Trophoblast cell (in vitro differentiated cells and primary cell): Measurements from ENCODE around the gene KLLN. TPM values are rescaled to one million over a fixed set of nuclear protein-coding genes. Genes with fewer than 3 reads are reported as not detected.
"Not testable (repeated sequence)": the region's sequence is repeated elsewhere in the genome, so short reads cannot be mapped to it uniquely, and the experiment has no call there.

Experiments used
- DNase-seq, 2 donors: peaks; one replicate each; pipeline ENCODE4 v3.0.0-alpha.2; 2016
- H2AFZ ChIP-seq: 2 replicates; pipeline ENCODE4 v1.6.1; 2013; ENCODE audit warnings: low read length, moderate library complexity, mild to moderate bottlenecking; ENCODE audit not compliant: insufficient read depth, poor library complexity
- H2AK5ac ChIP-seq: 2 replicates; pipeline ENCODE4 v1.6.1; 2013; ENCODE audit warnings: mild to moderate bottlenecking, low read length
- H2BK120ac ChIP-seq: 2 replicates; pipeline ENCODE4 v1.6.1; 2013; ENCODE audit warnings: low read length, mild to moderate bottlenecking, moderate library complexity; ENCODE audit not compliant: insufficient read depth, poor library complexity
- H2BK12ac ChIP-seq: 2 replicates; pipeline ENCODE4 v1.6.1; 2013; ENCODE audit warnings: mild to moderate bottlenecking, low read length, moderate library complexity
- H2BK5ac ChIP-seq: 2 replicates; pipeline ENCODE4 v1.6.1; 2013; ENCODE audit warnings: low read length, low read depth, moderate library complexity, mild to moderate bottlenecking; ENCODE audit not compliant: poor library complexity
- H3K14ac ChIP-seq: 2 replicates; pipeline ENCODE4 v1.6.1; 2013; ENCODE audit warnings: mild to moderate bottlenecking, low read length
- H3K18ac ChIP-seq: 2 replicates; pipeline ENCODE4 v1.6.1; 2013; ENCODE audit warnings: mild to moderate bottlenecking, low read length
- H3K23ac ChIP-seq: 2 replicates; pipeline ENCODE4 v1.6.1; 2013; ENCODE audit warnings: low read length
- H3K27ac ChIP-seq: 2 replicates; pipeline ENCODE4 v1.5.1; 2013; ENCODE audit warnings: low read depth, mild to moderate bottlenecking, inconsistent platforms, low read length, moderate library complexity
- H3K27me3 ChIP-seq: 2 replicates; pipeline ENCODE4 v1.6.1; 2013; ENCODE audit warnings: inconsistent platforms, mild to moderate bottlenecking, low read length, moderate library complexity; ENCODE audit not compliant: insufficient read depth
- H3K36me3 ChIP-seq, 2 experiments: 1 replicate in 1 of 2; 2 replicates in 1 of 2; pipeline ENCODE4 v1.6.1; 2013; ENCODE audit warnings: low read length in 2 of 2, mild to moderate bottlenecking in 2 of 2, moderate library complexity in 1 of 2; ENCODE audit not compliant: insufficient read depth in 2 of 2, control insufficient read depth in 1 of 2
- H3K4ac ChIP-seq: 2 replicates; pipeline ENCODE4 v1.6.1; 2013; ENCODE audit warnings: low read depth, mild to moderate bottlenecking, low read length, moderate library complexity
- H3K4me1 ChIP-seq, 2 experiments: 1 replicate in 1 of 2; 2 replicates in 1 of 2; pipeline ENCODE4 v1.6.1; 2013; ENCODE audit warnings: low read length in 2 of 2, mild to moderate bottlenecking in 2 of 2, moderate library complexity in 1 of 2; ENCODE audit not compliant: insufficient read depth in 2 of 2, control insufficient read depth in 1 of 2
- H3K4me2 ChIP-seq: 2 replicates; pipeline ENCODE4 v1.6.1; 2013; ENCODE audit warnings: inconsistent platforms, mild to moderate bottlenecking, low read length, moderate library complexity
- H3K4me3 ChIP-seq: 2 replicates; pipeline ENCODE4 v1.5.1; 2013; ENCODE audit warnings: mild to moderate bottlenecking, low read depth, low read length, inconsistent platforms
- H3K79me1 ChIP-seq: one replicate; pipeline ENCODE4 v1.6.1; 2013; ENCODE audit warnings: low read length
- H3K79me2 ChIP-seq: 2 replicates; pipeline ENCODE4 v1.6.1; 2013; ENCODE audit warnings: low read length, mild to moderate bottlenecking; ENCODE audit not compliant: control insufficient read depth, insufficient read depth, poor library complexity
- H3K9ac ChIP-seq: 2 replicates; pipeline ENCODE4 v1.6.1; 2013; ENCODE audit warnings: mild to moderate bottlenecking, low read length
- H3K9me3 ChIP-seq: 2 replicates; pipeline ENCODE4 v1.6.1; 2013; ENCODE audit warnings: low read depth, mild to moderate bottlenecking, control low read depth, inconsistent platforms, low read length; ENCODE audit not compliant: insufficient read depth
- H4K12ac ChIP-seq: 2 replicates; pipeline ENCODE4 v1.6.1; 2013; ENCODE audit warnings: low read depth, mild to moderate bottlenecking, low read length, moderate library complexity
- H4K8ac ChIP-seq: 2 replicates; pipeline ENCODE4 v1.6.1; 2013; ENCODE audit warnings: low read depth, mild to moderate bottlenecking, low read length, moderate library complexity
- H4K91ac ChIP-seq: one replicate; pipeline ENCODE4 v1.6.1; 2013; ENCODE audit warnings: low read depth, mild to moderate bottlenecking, low read length, moderate library complexity
- WGBS: extraction: QIAGEN DNeasy Blood & Tissue Kit; methylation state at CpG from one replicate; pipeline ENCODE4 v1.1.7; 2013; ENCODE audit warnings: missing lambda C conversion rate; ENCODE audit not compliant: insufficient read length, insufficient coverage; ENCODE audit errors: extremely low coverage; 5-methylcytosine and 5-hydroxymethylcytosine counted together
- polyA plus RNA-seq: library from polyadenylated mRNA; stranded (reverse); fragments of 200-250 nt; gene quantifications from 2 replicates; pipeline ENCODE4 v1.2.3, GENCODE V29; 2013

The KLLN gene, protein sequence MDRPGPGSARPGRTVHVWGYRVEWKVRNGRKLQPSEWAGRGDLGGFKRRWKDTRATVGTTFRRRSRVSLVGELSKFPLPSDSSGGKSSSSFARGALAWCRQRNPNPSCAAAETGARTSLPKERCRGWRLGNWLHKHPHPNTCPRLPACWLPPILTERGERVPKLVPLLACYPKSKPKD
- polyA plus RNA-seq = 0.42 and 0.49 TPM in 2 replicates

GRCh38 chr10:87863053-87863943 is at the start of gene KLLN, which contains the start of gene PTEN:
Gene KLLN (minus strand): TSS chr10:87863533. CDS start chr10:87862487, 1,046 bp downstream.
Gene PTEN (plus strand): TSS chr10:87863625. CDS start chr10:87864470, 845 bp downstream.
- peak within 1 kb of the TSS; percentile 96 for H4K91ac ChIP-seq
- no peaks in the 10 kb centered on the region for H3K36me3 ChIP-seq
- peak within 1 kb of the TSS; percentile 87 for H3K4me3 ChIP-seq
- peak within 1 kb of the TSS; percentile 85 for H2BK120ac ChIP-seq
- peak within 1 kb of the TSS; percentile 92 for H3K4ac ChIP-seq
- peak within 1 kb of the TSS; percentile 16 for H2BK12ac ChIP-seq
- no CpG with 5 or more reads among the region's 89 CpGs for WGBS
- peaks cover 25% of the 10 kb centered on the region for H3K79me1 ChIP-seq
- peak within 1 kb of the TSS; percentile 88 for H4K8ac ChIP-seq
- DNase-seq = peak; percentile 87 to 92
- H3K79me2 ChIP-seq = peaks cover 19% of the 10 kb centered on the region
- no peak within 1 kb of the TSS for H3K23ac ChIP-seq
- H3K27me3 ChIP-seq = no peaks in the 10 kb centered on the region
- peak within 1 kb of the TSS; percentile 81 for H2AFZ ChIP-seq
- H4K12ac ChIP-seq = peak within 1 kb of the TSS; percentile 68
- H3K14ac ChIP-seq = peak within 1 kb of the TSS; percentile 95
- no peaks in the 10 kb centered on the region for H3K9me3 ChIP-seq
- peak within 1 kb of the TSS; percentile 91 for H3K18ac ChIP-seq
- H3K9ac ChIP-seq = peak within 1 kb of the TSS; percentile 94
- peak within 1 kb of the TSS; percentile 56 for H2AK5ac ChIP-seq
- peak within 1 kb of the TSS; percentile 97 for H2BK5ac ChIP-seq
- H3K4me2 ChIP-seq = peak within 1 kb of the TSS; percentile 93
- peak within 1 kb of the TSS; percentile 100 for H3K27ac ChIP-seq
- H3K4me1 ChIP-seq = no peaks in the 10 kb centered on the region

- WGBS = no CpG with 5 or more reads among the region's 8 CpGs
- DNase-seq, H3K9me3 ChIP-seq: not testable (repeated sequence)
Observed at GRCh38 chr10:87903396-87903795, 40.1 kb upstream of the KLLN start.

GRCh38 chr10:87897957-87898356 is 34.6 kb upstream of the KLLN start:
- H2AK5ac ChIP-seq, H3K27me3 ChIP-seq, DNase-seq, H4K12ac ChIP-seq, H3K18ac ChIP-seq, H3K4ac ChIP-seq, H3K23ac ChIP-seq, H3K36me3 ChIP-seq, H3K4me1 ChIP-seq, H3K79me1 ChIP-seq, H3K9me3 ChIP-seq, H3K27ac ChIP-seq, H3K14ac ChIP-seq, H2AFZ ChIP-seq, H2BK120ac ChIP-seq, H3K79me2 ChIP-seq, H3K9ac ChIP-seq, H2BK12ac ChIP-seq, H2BK5ac ChIP-seq, H4K91ac ChIP-seq, H4K8ac ChIP-seq, H3K4me3 ChIP-seq, H3K4me2 ChIP-seq: not testable (repeated sequence)
- WGBS = no CpG with 5 or more reads among the region's 8 CpGs

More at GRCh38 chr10:87903396-87903795, 40.1 kb upstream of the KLLN start:
- not testable (repeated sequence) for H2BK120ac ChIP-seq, H3K79me1 ChIP-seq, H3K4ac ChIP-seq, H3K18ac ChIP-seq, H3K4me3 ChIP-seq, H4K91ac ChIP-seq, H3K27me3 ChIP-seq, H3K4me1 ChIP-seq, H3K9ac ChIP-seq, H2AK5ac ChIP-seq, H3K27ac ChIP-seq, H2AFZ ChIP-seq, H3K4me2 ChIP-seq, H4K12ac ChIP-seq, H3K14ac ChIP-seq, H3K79me2 ChIP-seq, H2BK5ac ChIP-seq, H3K23ac ChIP-seq, H2BK12ac ChIP-seq, H4K8ac ChIP-seq
- peaks cover 11 to 13% of the 10 kb centered on the region in 2 experiments for H3K36me3 ChIP-seq

DNA sequence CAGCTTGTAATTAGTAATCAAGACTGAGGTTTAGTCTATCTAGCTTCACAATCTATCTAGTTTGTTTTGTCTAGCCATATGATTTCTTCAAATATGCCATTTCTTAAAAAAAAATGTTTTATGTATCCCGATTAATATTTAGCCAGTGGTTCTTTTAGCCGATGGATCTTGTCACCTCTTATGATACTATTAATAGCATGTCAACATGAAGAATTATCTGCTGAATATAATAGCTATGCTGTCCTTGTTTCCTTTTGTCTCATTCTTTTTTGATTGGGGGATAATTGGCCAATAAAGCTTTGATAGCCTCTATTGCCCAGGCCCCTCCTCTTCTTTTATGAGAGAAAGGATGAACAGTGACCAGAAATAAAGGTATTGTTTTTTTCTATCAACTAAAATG is 32.9 kb upstream of the KLLN start:
- no peak overlapping the region for H3K18ac ChIP-seq
- no peak overlapping the region for H3K14ac ChIP-seq
- no peak overlapping the region for H2AK5ac ChIP-seq
- H3K23ac ChIP-seq = no peak overlapping the region
- no peak overlapping the region for H4K8ac ChIP-seq
- no peaks in the 10 kb centered on the region for H3K79me1 ChIP-seq
- no peaks in the 10 kb centered on the region for H3K4me1 ChIP-seq
- H3K79me2 ChIP-seq = peaks cover 2% of the 10 kb centered on the region
- no peak overlapping the region for H3K9ac ChIP-seq
- no peak overlapping the region for H4K91ac ChIP-seq
- no peak overlapping the region for H3K4me3 ChIP-seq
- no peak overlapping the region for H2BK120ac ChIP-seq
- no peak overlapping the region for H3K27ac ChIP-seq
- no peaks in the 10 kb centered on the region for H3K27me3 ChIP-seq
- WGBS = no CpG with 5 or more reads among the region's 2 CpGs
- H2AFZ ChIP-seq = no peak overlapping the region
- H3K9me3 ChIP-seq = no peaks in the 10 kb centered on the region
- no peak for DNase-seq
- H2BK5ac ChIP-seq = no peak overlapping the region
- no peak overlapping the region for H4K12ac ChIP-seq
- H2BK12ac ChIP-seq = no peak overlapping the region
- H3K36me3 ChIP-seq = peaks cover 2 to 7% of the 10 kb centered on the region in 2 experiments
- H3K4ac ChIP-seq = no peak overlapping the region
- H3K4me2 ChIP-seq = no peak overlapping the region
